ENCODE results near the gene RBBP6. TPM values are rescaled to one million over a fixed set of nuclear protein-coding genes. Genes with fewer than 3 reads are reported as not detected.

The RBBP6 gene
- total RNA-seq, 4 donors from 2014 or later = 25.0 to 56.0 (median 53.0) TPM

DNA sequence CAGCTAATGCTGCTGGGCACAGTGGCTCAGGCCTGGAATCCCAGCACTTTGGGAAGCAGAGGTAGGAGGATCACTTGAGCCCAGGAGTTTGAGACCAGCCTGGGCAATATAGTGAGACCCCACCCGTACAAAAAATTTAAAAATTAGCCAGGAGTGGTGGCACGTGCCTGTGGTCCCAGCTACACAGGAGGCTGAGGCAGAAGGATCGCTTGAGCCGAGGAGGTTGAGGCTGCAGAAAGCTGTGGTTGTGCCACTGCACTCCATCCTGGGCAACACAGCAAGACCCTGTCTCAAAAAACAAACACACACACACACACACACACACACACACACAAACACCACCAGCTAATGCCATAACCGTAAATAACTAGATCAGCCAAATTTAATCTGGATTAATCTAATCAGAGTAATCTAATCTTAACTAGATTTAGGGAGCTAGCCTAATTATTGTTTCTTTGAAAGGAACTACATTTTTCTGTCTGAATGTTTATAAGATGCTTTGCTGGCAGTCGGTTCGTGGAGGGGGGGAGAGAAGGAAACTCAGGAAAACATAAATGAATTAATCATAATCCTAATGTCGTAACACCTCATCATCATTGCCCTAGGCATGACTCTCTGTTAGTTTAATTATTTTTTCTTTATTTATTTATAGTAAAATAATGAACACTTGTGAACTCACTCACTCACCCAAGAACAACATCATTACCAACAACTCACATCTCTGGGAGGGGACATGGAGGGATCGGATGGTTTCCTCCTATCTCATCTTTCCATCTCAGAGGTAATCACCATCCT is 12.5 kb upstream of the RBBP6 start:
- 68 to 73% methylated on average over 9 of the region's 9 CpGs for WGBS, 2 donors
- no peaks in the 10 kb centered on the region for H3K27me3 ChIP-seq
- no peak for TF ChIP-seq CTCF (IDR thresholded peaks at IDR 0.05)
- no peak for TF ChIP-seq POLR2A (IDR thresholded peaks at IDR 0.05)
- no peaks in the 10 kb centered on the region for H3K9me3 ChIP-seq
- no peak overlapping the region for H3K4me3 ChIP-seq
- H3K27ac ChIP-seq = no peak overlapping the region
- intact Hi-C loops (cut with DNase I) = no loop called here
- H3K36me3 ChIP-seq = no peaks in the 10 kb centered on the region
- DNase-seq = no peak
- H3K4me1 ChIP-seq = peaks cover 0 to 11% (median 0%) of the 10 kb centered on the region in 3 donors

GRCh38 chr16:24531166-24531565 is 8.2 kb upstream of the RBBP6 start:
- DNase-seq = no peak
- Histone ChIP-seq H3K36me3 (no peaks in the 10 kb centered on the region), H3K27ac (no peak overlapping the region), H3K4me1 (peaks cover 0 to 3% (median 0%) of the 10 kb centered on the region in 3 donors), H3K27me3 (no peaks in the 10 kb centered on the region), H3K9me3 (no peaks in the 10 kb centered on the region), H3K4me3 (no peak overlapping the region)
- TF ChIP-seq CTCF (IDR thresholded peaks at IDR 0.05) (no peak), POLR2A (IDR thresholded peaks at IDR 0.05) (no peak)
- WGBS, 2 donors = 35 to 50% methylated on average over 1 of the region's 1 CpG
- intact Hi-C loops (cut with DNase I) = no loop called here

DNA sequence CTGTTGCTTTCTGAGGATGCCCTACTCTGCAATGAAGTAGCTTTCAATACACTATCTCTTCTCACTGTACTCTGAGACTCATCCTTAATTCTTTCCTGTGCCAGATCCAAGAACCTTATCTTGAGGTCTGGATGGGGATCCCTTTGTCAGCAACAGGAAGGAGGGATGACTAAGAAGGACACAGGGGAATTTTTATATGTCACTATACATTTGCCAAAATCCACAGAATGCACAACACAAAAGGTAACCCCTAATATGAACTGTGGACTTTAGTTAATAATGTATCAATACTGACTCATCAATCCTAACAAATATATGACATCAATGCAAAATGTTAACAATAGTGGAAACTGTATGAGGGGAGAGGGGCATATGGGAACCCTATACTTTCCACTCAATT is 4.7 kb upstream of the RBBP6 start:
- Histone ChIP-seq H3K36me3 (no peaks in the 10 kb centered on the region), H3K27ac (no peak overlapping the region), H3K27me3 (no peaks in the 10 kb centered on the region), H3K9me3 (no peaks in the 10 kb centered on the region), H3K4me3 (no peak overlapping the region), H3K4me1 (peaks cover 0 to 8% (median 0%) of the 10 kb centered on the region in 3 donors)
- no peak for DNase-seq
- intact Hi-C loops (cut with DNase I) = no loop called here
- TF ChIP-seq CTCF (IDR thresholded peaks at IDR 0.05) = no peak
- TF ChIP-seq POLR2A (IDR thresholded peaks at IDR 0.05) = no peak

GRCh38 chr16:24535827-24536226 is 3.5 kb upstream of the RBBP6 start:
- WGBS, 2 donors = 62 to 84% methylated on average over 4 of the region's 4 CpGs
- Histone ChIP-seq H3K4me1 (peaks cover 0 to 9% (median 0%) of the 10 kb centered on the region in 3 donors), H3K27me3 (no peaks in the 10 kb centered on the region), H3K9me3 (no peaks in the 10 kb centered on the region), H3K4me3 (no peak overlapping the region), H3K27ac (no peak overlapping the region), H3K36me3 (no peaks in the 10 kb centered on the region)
- no peak for DNase-seq
- TF ChIP-seq CTCF (IDR thresholded peaks at IDR 0.05) = no peak
- TF ChIP-seq POLR2A (IDR thresholded peaks at IDR 0.05) = no peak
- intact Hi-C loops (cut with DNase I) = no loop called here

- Histone ChIP-seq H3K4me1 (peaks cover 0 to 17% (median 0%) of the 10 kb centered on the region in 3 donors), H3K9me3 (no peaks in the 10 kb centered on the region), H3K27me3 (no peaks in the 10 kb centered on the region), H3K27ac (no peak overlapping the region), H3K36me3 (no peaks in the 10 kb centered on the region), H3K4me3 (no peak overlapping the region)
- intact Hi-C loops (cut with DNase I) = no loop called here
- DNase-seq = no peak
- 72 to 80% methylated on average over 3 of the region's 5 CpGs for WGBS, 2 donors
- TF ChIP-seq CTCF (IDR thresholded peaks at IDR 0.05) (no peak), POLR2A (IDR thresholded peaks at IDR 0.05) (no peak)
These were observed 2.7 kb upstream of the RBBP6 start for GRCh38 chr16:24536671-24537070.

All from esophagus squamous epithelium (tissue), 5 donors.